ENCODE data around the gene AFMID.

GRCh38 chr17:78172249-78173051, 14.7 kb upstream of the AFMID start:
- no peak for TF ChIP-seq OSR1 (CRISPR knock-in tag; IDR thresholded peaks at IDR 0.05)
- no peak for TF ChIP-seq ZFP30 (CRISPR knock-in tag; IDR thresholded peaks at IDR 0.05)
- TF ChIP-seq ZNF565 (CRISPR knock-in tag; conservative IDR thresholded peaks at IDR 0.05; ENCODE audit: low read depth), result no peak
- no peak for TF ChIP-seq ARNTL (CRISPR knock-in tag; IDR thresholded peaks at IDR 0.05; ENCODE audit: borderline replicate concordance, low read depth)
- TF ChIP-seq ISL1 (CRISPR knock-in tag; IDR thresholded peaks at IDR 0.05), result no peak
- no peak for TF ChIP-seq TSHZ2 (CRISPR knock-in tag; IDR thresholded peaks at IDR 0.05)
- no peak for TF ChIP-seq PPARA (CRISPR knock-in tag; IDR thresholded peaks at IDR 0.05; ENCODE audit: borderline replicate concordance)
- TF ChIP-seq, protein P1, sequence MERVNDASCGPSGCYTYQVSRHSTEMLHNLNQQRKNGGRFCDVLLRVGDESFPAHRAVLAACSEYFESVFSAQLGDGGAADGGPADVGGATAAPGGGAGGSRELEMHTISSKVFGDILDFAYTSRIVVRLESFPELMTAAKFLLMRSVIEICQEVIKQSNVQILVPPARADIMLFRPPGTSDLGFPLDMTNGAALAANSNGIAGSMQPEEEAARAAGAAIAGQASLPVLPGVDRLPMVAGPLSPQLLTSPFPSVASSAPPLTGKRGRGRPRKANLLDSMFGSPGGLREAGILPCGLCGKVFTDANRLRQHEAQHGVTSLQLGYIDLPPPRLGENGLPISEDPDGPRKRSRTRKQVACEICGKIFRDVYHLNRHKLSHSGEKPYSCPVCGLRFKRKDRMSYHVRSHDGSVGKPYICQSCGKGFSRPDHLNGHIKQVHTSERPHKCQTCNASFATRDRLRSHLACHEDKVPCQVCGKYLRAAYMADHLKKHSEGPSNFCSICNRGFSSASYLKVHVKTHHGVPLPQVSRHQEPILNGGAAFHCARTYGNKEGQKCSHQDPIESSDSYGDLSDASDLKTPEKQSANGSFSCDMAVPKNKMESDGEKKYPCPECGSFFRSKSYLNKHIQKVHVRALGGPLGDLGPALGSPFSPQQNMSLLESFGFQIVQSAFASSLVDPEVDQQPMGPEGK (CRISPR knock-in tag; IDR thresholded peaks at IDR 0.05; ENCODE audit: borderline replicate concordance), result no peak
- no peak for TF ChIP-seq ZNF70 (CRISPR knock-in tag; IDR thresholded peaks at IDR 0.05)

Measured in SK-N-SH treated with all-trans-retinoic acid at 6 μM for 48 hours (cell line).